Measurements from ENCODE around the gene RAB40AL. TPM values are rescaled to one million over a fixed set of nuclear protein-coding genes. Genes with fewer than 3 reads are reported as not detected.
"Not testable (repeated sequence)": the region's sequence is repeated elsewhere in the genome, so short reads cannot be mapped to it uniquely, and the experiment has no call there.

The RAB40AL gene
- total RNA-seq, 1 donor: 0.72 TPM

GRCh38 chrX:102963955-102964354, 26.9 kb downstream of the RAB40AL start:
- DNase-seq (ENCODE audit: insufficient read length, low spot score, missing footprints): no peak
- no peaks in the 10 kb centered on the region for H3K9me3 ChIP-seq (ENCODE audit: low read depth, low read length)
- H2AFZ ChIP-seq (ENCODE audit: low read length): no peak overlapping the region
- no peak overlapping the region for H3K27ac ChIP-seq (ENCODE audit: low read depth, low read length)
- H3K4me1 ChIP-seq (ENCODE audit: insufficient read depth, low read length): peaks cover 12% of the 10 kb centered on the region
- H3K36me3 ChIP-seq (ENCODE audit: insufficient read depth, low read length): no peaks in the 10 kb centered on the region
- no peak for TF ChIP-seq CTCF (IDR thresholded peaks at IDR 0.05; ENCODE audit: extremely low read depth, low read depth, low read length)
- no peaks in the 10 kb centered on the region for H3K79me2 ChIP-seq (ENCODE audit: insufficient read depth, low read length)
- no peak overlapping the region for H3K4me3 ChIP-seq (ENCODE audit: insufficient read depth, low read length)
- H4K20me1 ChIP-seq (ENCODE audit: insufficient read depth, low read length): no peaks in the 10 kb centered on the region
- peaks cover 7% of the 10 kb centered on the region for H3K27me3 ChIP-seq (ENCODE audit: insufficient read depth, low read length)
- H3K4me2 ChIP-seq (ENCODE audit: insufficient read depth, low read length): no peak overlapping the region

- Histone ChIP-seq H3K27ac (ENCODE audit: low read depth, low read length) (peak overlapping the region; percentile 14), H3K4me2 (ENCODE audit: insufficient read depth, low read length) (no peak overlapping the region), H2AFZ (ENCODE audit: low read length) (no peak overlapping the region), H3K36me3 (ENCODE audit: insufficient read depth, low read length) (no peaks in the 10 kb centered on the region), H3K79me2 (ENCODE audit: insufficient read depth, low read length) (no peaks in the 10 kb centered on the region), H3K27me3 (ENCODE audit: insufficient read depth, low read length) (peaks cover 7% of the 10 kb centered on the region), H3K4me1 (ENCODE audit: insufficient read depth, low read length) (peaks cover 5% of the 10 kb centered on the region), H3K4me3 (ENCODE audit: insufficient read depth, low read length) (no peak overlapping the region), H3K9me3 (ENCODE audit: low read depth, low read length) (no peaks in the 10 kb centered on the region), H4K20me1 (ENCODE audit: insufficient read depth, low read length) (no peaks in the 10 kb centered on the region)
- no peak for DNase-seq (ENCODE audit: insufficient read length, low spot score, missing footprints)
- TF ChIP-seq CTCF (IDR thresholded peaks at IDR 0.05; ENCODE audit: extremely low read depth, low read depth, low read length): no peak
Observed at GRCh38 chrX:102964940-102965339, 27.9 kb downstream of the RAB40AL start.

GRCh38 chrX:102966701-102967100, 29.6 kb downstream of the RAB40AL start:
- TF ChIP-seq CTCF (IDR thresholded peaks at IDR 0.05; ENCODE audit: extremely low read depth, low read depth, low read length): no peak
- Histone ChIP-seq H3K79me2 (ENCODE audit: insufficient read depth, low read length) (no peaks in the 10 kb centered on the region), H3K4me3 (ENCODE audit: insufficient read depth, low read length) (no peak overlapping the region), H2AFZ (ENCODE audit: low read length) (no peak overlapping the region), H3K4me1 (ENCODE audit: insufficient read depth, low read length) (no peaks in the 10 kb centered on the region), H3K27ac (ENCODE audit: low read depth, low read length) (peak overlapping the region; percentile 50), H4K20me1 (ENCODE audit: insufficient read depth, low read length) (no peaks in the 10 kb centered on the region), H3K36me3 (ENCODE audit: insufficient read depth, low read length) (no peaks in the 10 kb centered on the region), H3K27me3 (ENCODE audit: insufficient read depth, low read length) (peaks cover 7% of the 10 kb centered on the region), H3K9me3 (ENCODE audit: low read depth, low read length) (peaks cover 8% of the 10 kb centered on the region), H3K4me2 (ENCODE audit: insufficient read depth, low read length) (no peak overlapping the region)
- DNase-seq (ENCODE audit: insufficient read length, low spot score, missing footprints): peak; percentile 37

GRCh38 chrX:102968216-102968615, 31.1 kb downstream of the RAB40AL start:
- Histone ChIP-seq H3K27ac (ENCODE audit: low read depth, low read length) (peak overlapping the region; percentile 50), H4K20me1 (ENCODE audit: insufficient read depth, low read length) (no peaks in the 10 kb centered on the region), H3K79me2 (ENCODE audit: insufficient read depth, low read length) (no peaks in the 10 kb centered on the region), H2AFZ (ENCODE audit: low read length) (no peak overlapping the region), H3K4me1 (ENCODE audit: insufficient read depth, low read length) (no peaks in the 10 kb centered on the region), H3K27me3 (ENCODE audit: insufficient read depth, low read length) (peaks cover 2% of the 10 kb centered on the region), H3K4me3 (ENCODE audit: insufficient read depth, low read length) (no peak overlapping the region), H3K9me3 (ENCODE audit: low read depth, low read length) (peaks cover 8% of the 10 kb centered on the region), H3K36me3 (ENCODE audit: insufficient read depth, low read length) (no peaks in the 10 kb centered on the region), H3K4me2 (ENCODE audit: insufficient read depth, low read length) (no peak overlapping the region)
- DNase-seq (ENCODE audit: insufficient read length, low spot score, missing footprints): peak; percentile 53
- no peak for TF ChIP-seq CTCF (IDR thresholded peaks at IDR 0.05; ENCODE audit: extremely low read depth, low read depth, low read length)

GRCh38 chrX:102971536-102971935, 34.5 kb downstream of the RAB40AL start:
- H3K27ac ChIP-seq (ENCODE audit: low read depth, low read length); H3K4me3 ChIP-seq (ENCODE audit: insufficient read depth, low read length); H3K9me3 ChIP-seq (ENCODE audit: low read depth, low read length); H2AFZ ChIP-seq (ENCODE audit: low read length); H3K36me3 ChIP-seq (ENCODE audit: insufficient read depth, low read length); H3K79me2 ChIP-seq (ENCODE audit: insufficient read depth, low read length); H3K27me3 ChIP-seq (ENCODE audit: insufficient read depth, low read length); H4K20me1 ChIP-seq (ENCODE audit: insufficient read depth, low read length); DNase-seq (ENCODE audit: insufficient read length, low spot score, missing footprints); H3K4me2 ChIP-seq (ENCODE audit: insufficient read depth, low read length): not testable (repeated sequence)
- H3K4me1 ChIP-seq (ENCODE audit: insufficient read depth, low read length): peaks cover 19% of the 10 kb centered on the region
